KMS-11 (cell line): ENCODE results near the gene JPH4.

ENCODE experiments used
- H2AFZ ChIP-seq: fragments of 200-600 bp; sonication (generic); 2 replicates; pipeline ENCODE4 v1.6.1; 2016; ENCODE audit warnings: antibody characterized with exemption, mixed run types, low read depth
- H3K27ac ChIP-seq: fragments of 200-600 bp; sonication (generic); 2 replicates; pipeline ENCODE4 v1.6.1; 2016; ENCODE audit warnings: mild to moderate bottlenecking, mixed run types
- H3K27me3 ChIP-seq: fragments of 200-600 bp; sonication (generic); 2 replicates; pipeline ENCODE4 v1.6.1; 2017; ENCODE audit warnings: mild to moderate bottlenecking, low read depth, mixed run types, moderate library complexity; ENCODE audit not compliant: insufficient read depth
- H3K36me3 ChIP-seq: fragments of 200-600 bp; sonication (generic); 2 replicates; pipeline ENCODE4 v1.6.1; 2017; ENCODE audit warnings: mild to moderate bottlenecking, mixed run types; ENCODE audit not compliant: insufficient read depth
- H3K4me1 ChIP-seq: fragments of 200-600 bp; sonication (generic); 2 replicates; pipeline ENCODE4 v1.6.1; 2016; ENCODE audit warnings: mild to moderate bottlenecking, low read depth, mixed run types; ENCODE audit not compliant: poor library complexity, severe bottlenecking
- H3K4me2 ChIP-seq: fragments of 200-600 bp; sonication (generic); 2 replicates; pipeline ENCODE4 v1.7.0; 2016; ENCODE audit warnings: mild to moderate bottlenecking, mixed run types
- H3K4me3 ChIP-seq: fragments of 200-600 bp; sonication (generic); IDR thresholded peaks from 2 replicates; pipeline ENCODE4 v1.6.1; 2017; ENCODE audit warnings: low read depth, low read length, mixed read lengths; ENCODE audit not compliant: insufficient read depth
- H3K79me2 ChIP-seq: fragments of 200-600 bp; sonication (generic); 2 replicates; pipeline ENCODE4 v1.6.1; 2016; ENCODE audit warnings: low read depth, mixed run types; ENCODE audit not compliant: insufficient read depth
- H3K9ac ChIP-seq: fragments of 200-600 bp; sonication (generic); 2 replicates; pipeline ENCODE4 v1.6.1; 2016; ENCODE audit warnings: mild to moderate bottlenecking, mixed run types
- H4K20me1 ChIP-seq: fragments of 200-600 bp; sonication (generic); 2 replicates; pipeline ENCODE4 v1.6.1; 2016; ENCODE audit warnings: mild to moderate bottlenecking, mixed run types; ENCODE audit not compliant: insufficient read depth
- CTCF ChIP-seq: fragments of 200-600 bp; sonication (generic); conservative IDR thresholded peaks from 2 replicates; pipeline ENCODE4 v1.6.1; 2017; ENCODE audit warnings: low read depth, mild to moderate bottlenecking, antibody characterized with exemption, low read length, moderate library complexity, mixed read lengths

The JPH4 gene

GRCh38 chr14:23545740-23546365 is 32.7 kb downstream of the JPH4 start:
- Histone ChIP-seq H3K4me2 (no peak overlapping the region), H3K27me3 (no peaks in the 10 kb centered on the region), H4K20me1 (no peaks in the 10 kb centered on the region), H3K36me3 (no peaks in the 10 kb centered on the region), H3K4me1 (no peaks in the 10 kb centered on the region), H3K27ac (no peak overlapping the region), H2AFZ (no peak overlapping the region), H3K79me2 (no peaks in the 10 kb centered on the region), H3K9ac (no peak overlapping the region), H3K4me3 (no peak overlapping the region)
- no peak for TF ChIP-seq CTCF

GRCh38 chr14:23544511-23545447 is 33.8 kb downstream of the JPH4 start:
- no peak overlapping the region for H3K27ac ChIP-seq
- H3K4me2 ChIP-seq = no peak overlapping the region
- H3K79me2 ChIP-seq = no peaks in the 10 kb centered on the region
- H3K4me3 ChIP-seq = no peak overlapping the region
- H2AFZ ChIP-seq = no peak overlapping the region
- no peaks in the 10 kb centered on the region for H3K36me3 ChIP-seq
- H3K9ac ChIP-seq = no peak overlapping the region
- no peaks in the 10 kb centered on the region for H4K20me1 ChIP-seq
- no peaks in the 10 kb centered on the region for H3K27me3 ChIP-seq
- H3K4me1 ChIP-seq = no peaks in the 10 kb centered on the region
- no peak for TF ChIP-seq CTCF

- H3K9ac ChIP-seq = no peak overlapping the region
- H3K27ac ChIP-seq = no peak overlapping the region
- H3K4me3 ChIP-seq = no peak overlapping the region
- no peak overlapping the region for H2AFZ ChIP-seq
- no peak for TF ChIP-seq CTCF
- H3K79me2 ChIP-seq = no peaks in the 10 kb centered on the region
- H4K20me1 ChIP-seq = no peaks in the 10 kb centered on the region
- no peaks in the 10 kb centered on the region for H3K27me3 ChIP-seq
- no peak overlapping the region for H3K4me2 ChIP-seq
- no peaks in the 10 kb centered on the region for H3K4me1 ChIP-seq
- H3K36me3 ChIP-seq = no peaks in the 10 kb centered on the region
Observed at GRCh38 chr14:23543403-23543802, 35.2 kb downstream of the JPH4 start.

GRCh38 chr14:23542261-23542660 is 36.3 kb downstream of the JPH4 start:
- no peaks in the 10 kb centered on the region for H3K79me2 ChIP-seq
- H3K4me3 ChIP-seq = no peak overlapping the region
- no peak overlapping the region for H2AFZ ChIP-seq
- H3K4me1 ChIP-seq = no peaks in the 10 kb centered on the region
- no peaks in the 10 kb centered on the region for H4K20me1 ChIP-seq
- H3K9ac ChIP-seq = no peak overlapping the region
- no peaks in the 10 kb centered on the region for H3K36me3 ChIP-seq
- TF ChIP-seq CTCF = no peak
- H3K4me2 ChIP-seq = no peak overlapping the region
- no peaks in the 10 kb centered on the region for H3K27me3 ChIP-seq
- H3K27ac ChIP-seq = no peak overlapping the region
